Stimulated activated naive CD8-positive, alpha-beta T cell treated with anti-CD3 and anti-CD28 coated beads, Interleukin-15, amount 100 ng/mL, for 72 hours (primary cell): Measurements from ENCODE around the gene MISP.
"Not testable (repeated sequence)": the region's sequence is repeated elsewhere in the genome, so short reads cannot be mapped to it uniquely, and the experiment has no call there.

Experiments used
- ATAC-seq: fragments of 150-1000 bp; cut with Tn5 transposase; 2 replicates; pipeline ENCODE4 v1.10.0; 2021; ENCODE audit warnings: mild to moderate bottlenecking, moderate library complexity
- DNase-seq, 2 donors: peaks; one replicate each; pipeline ENCODE4 v3.0.0; 2021 to 2022
- H3K27ac Mint-ChIP-seq, 2 donors: one replicate each; pipeline ENCODE4 v1.8.0; 2022; ENCODE audit warnings: mild to moderate bottlenecking in 2 of 2, mixed read lengths in 2 of 2, moderate library complexity in 2 of 2
- H3K27me3 Mint-ChIP-seq: one replicate; pipeline ENCODE4 v1.8.0; 2022; ENCODE audit warnings: mixed read lengths
- H3K4me1 Mint-ChIP-seq: one replicate; pipeline ENCODE4 v1.8.0; 2022; ENCODE audit warnings: mild to moderate bottlenecking, mixed read lengths
- H3K4me3 Mint-ChIP-seq, 2 donors: one replicate each; pipeline ENCODE4 v1.8.0; 2022; ENCODE audit warnings: mild to moderate bottlenecking in 2 of 2, mixed read lengths in 2 of 2, moderate library complexity in 1 of 2
- H3K9me3 Mint-ChIP-seq, 2 donors: one replicate each; pipeline ENCODE4 v1.8.0; 2022; ENCODE audit warnings: mixed read lengths in 2 of 2

Gene MISP

DNA sequence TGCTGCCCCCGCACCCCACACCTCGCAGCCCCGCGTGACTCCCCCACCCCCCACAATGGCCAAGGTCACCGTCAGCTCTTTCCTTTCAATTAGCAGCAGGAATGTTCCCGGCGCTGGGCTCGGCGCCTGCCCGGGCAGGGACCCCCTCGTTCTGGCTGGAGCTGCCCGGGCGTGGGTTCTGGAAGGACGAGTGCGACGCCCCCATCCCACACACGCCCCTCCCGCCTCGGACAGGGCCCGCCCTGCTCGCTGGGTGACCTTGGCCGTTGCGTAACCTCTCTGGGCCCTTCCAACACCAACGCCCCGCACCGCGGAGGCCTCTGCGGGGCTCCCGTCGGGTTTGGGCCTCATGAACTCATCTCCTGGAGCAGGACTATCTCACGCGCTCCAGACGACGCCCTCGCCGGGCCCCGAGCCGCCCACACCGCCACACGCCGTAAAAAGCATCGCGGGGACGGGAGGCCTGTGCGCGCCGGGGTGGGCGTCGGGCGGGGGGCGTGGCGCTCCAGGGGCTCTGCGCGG, 31.9 kb upstream of the MISP start:
- no peak overlapping the region for H3K27ac Mint-ChIP-seq
- ATAC-seq (no peak), DNase-seq (no peak)
- peaks cover 66% of the 10 kb centered on the region for H3K27me3 Mint-ChIP-seq
- H3K4me3 Mint-ChIP-seq = no peak overlapping the region
- no peaks in the 10 kb centered on the region for H3K4me1 Mint-ChIP-seq
- H3K9me3 Mint-ChIP-seq = peaks cover 7 to 10% of the 10 kb centered on the region in 2 donors

DNA sequence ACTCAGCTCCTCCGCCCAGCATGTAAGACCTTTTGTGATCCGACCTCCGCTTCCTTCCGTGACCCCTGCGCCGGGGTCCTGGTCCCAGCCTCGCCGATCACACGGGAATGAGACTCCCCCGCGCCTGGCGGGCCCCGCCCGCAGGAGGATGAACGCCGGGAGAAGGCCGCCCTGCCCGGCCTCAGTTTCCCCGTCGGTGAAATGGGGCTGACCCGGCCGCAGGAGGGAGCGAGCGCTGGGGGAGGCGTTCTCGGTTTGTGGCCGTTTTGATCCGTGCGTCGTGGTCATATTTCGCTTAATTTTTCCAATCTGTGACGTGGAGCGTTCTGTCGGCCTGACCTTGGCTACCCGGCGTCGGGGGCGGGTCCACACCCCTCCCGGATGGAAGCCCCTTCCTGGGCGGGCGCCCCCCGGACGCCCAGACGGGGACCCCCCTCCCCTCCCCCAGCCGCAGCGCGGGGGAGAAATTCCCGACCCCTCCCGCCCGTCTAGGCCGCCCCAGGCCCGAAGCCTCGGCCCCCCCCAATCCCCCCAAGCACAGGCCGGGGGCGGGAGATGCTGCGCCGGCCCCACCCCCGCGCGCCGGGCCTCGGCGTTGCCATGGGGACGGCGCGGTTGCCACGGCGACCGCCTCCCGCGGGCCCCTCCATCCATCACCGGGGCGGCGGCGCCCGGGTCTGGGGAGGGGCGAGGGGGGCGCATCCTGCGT, 31.1 kb upstream of the MISP start:
- peaks cover 7 to 10% of the 10 kb centered on the region in 2 donors for H3K9me3 Mint-ChIP-seq
- H3K4me3 Mint-ChIP-seq = no peak overlapping the region
- H3K27me3 Mint-ChIP-seq = peaks cover 66% of the 10 kb centered on the region
- DNase-seq (no peak), ATAC-seq (peak; percentile 18)
- no peak overlapping the region for H3K27ac Mint-ChIP-seq
- H3K4me1 Mint-ChIP-seq = no peaks in the 10 kb centered on the region

DNA sequence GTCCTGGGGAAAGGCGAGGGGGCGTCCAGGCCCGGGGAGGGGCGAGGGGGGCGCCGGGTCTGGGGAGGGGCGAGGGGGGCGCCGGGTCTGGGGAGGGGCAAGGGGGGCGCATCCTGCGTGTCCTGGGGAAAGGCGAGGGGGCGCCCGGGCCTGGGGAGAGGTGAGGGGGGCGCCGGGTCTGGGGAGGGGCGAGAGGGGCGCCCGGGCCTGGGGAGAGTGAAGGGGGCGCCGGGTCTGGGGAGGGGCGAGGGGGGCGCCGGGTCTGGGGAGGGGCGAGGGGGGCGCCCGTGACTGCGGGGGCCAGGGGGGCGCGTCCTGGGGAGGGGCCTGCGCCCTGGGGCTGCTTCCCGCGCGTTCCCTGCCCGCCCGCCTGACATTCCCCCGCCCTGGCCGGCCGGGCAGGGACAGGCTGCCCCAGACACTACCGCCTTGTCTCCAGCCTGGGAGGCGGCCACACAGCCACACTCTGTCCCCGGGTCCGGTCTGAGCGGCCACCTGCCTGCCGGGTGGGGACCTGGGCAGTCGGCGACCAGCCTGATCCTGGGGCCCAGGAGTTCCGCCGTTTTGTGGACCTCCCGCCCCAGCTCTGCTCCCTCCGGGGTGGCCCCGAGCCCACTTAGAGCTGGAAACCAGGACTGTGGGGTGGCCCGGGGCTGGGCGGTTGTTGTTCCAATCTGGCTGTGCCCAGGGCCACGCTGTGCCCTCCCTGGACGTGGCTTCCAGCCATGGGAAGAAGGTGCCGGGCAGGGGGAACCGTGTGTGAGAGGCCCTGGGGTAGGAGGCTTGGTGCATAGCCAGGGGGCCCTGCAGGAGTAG, 30.4 kb upstream of the MISP start:
- ATAC-seq (peak; percentile 48), DNase-seq (no peak)
- Mint-ChIP-seq H3K27me3 (peaks cover 60% of the 10 kb centered on the region), H3K4me1 (no peaks in the 10 kb centered on the region), H3K4me3 (no peak overlapping the region), H3K9me3 (peaks cover 4 to 5% of the 10 kb centered on the region in 2 donors), H3K27ac (no peak overlapping the region)

DNA sequence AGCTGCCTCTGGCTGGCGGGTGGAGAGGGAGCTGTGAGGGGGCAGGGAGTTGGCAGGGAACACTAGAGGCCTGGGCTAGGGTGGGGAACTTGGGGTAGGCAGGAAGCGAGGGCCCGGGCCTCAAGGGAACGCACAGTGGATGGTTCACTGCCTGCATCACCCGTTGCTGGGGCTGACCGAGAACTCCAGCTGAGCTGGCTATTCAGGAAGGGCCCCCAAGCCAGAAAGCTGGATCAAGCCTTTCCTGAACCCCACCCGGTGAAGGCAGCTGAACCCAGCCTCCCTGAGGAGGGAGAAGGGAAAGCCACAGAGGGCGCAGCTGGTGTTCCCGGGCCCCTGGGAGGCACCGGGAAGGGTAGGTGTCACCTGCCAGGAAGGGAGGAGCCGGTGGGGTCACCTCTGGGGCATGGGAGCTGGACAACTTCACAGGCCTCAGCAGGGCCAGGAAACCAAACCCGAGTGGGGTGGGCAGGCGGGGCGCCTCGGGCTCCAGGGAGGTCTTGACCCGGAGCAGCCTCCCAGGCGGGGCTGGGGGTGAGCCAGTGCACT, 28.3 kb upstream of the MISP start:
- Mint-ChIP-seq H3K4me1 (no peaks in the 10 kb centered on the region), H3K4me3 (no peak overlapping the region), H3K27me3 (peaks cover 60% of the 10 kb centered on the region), H3K9me3 (no peaks in the 10 kb centered on the region), H3K27ac (no peak overlapping the region)
- ATAC-seq (peak; percentile 21), DNase-seq (no peak)

DNA sequence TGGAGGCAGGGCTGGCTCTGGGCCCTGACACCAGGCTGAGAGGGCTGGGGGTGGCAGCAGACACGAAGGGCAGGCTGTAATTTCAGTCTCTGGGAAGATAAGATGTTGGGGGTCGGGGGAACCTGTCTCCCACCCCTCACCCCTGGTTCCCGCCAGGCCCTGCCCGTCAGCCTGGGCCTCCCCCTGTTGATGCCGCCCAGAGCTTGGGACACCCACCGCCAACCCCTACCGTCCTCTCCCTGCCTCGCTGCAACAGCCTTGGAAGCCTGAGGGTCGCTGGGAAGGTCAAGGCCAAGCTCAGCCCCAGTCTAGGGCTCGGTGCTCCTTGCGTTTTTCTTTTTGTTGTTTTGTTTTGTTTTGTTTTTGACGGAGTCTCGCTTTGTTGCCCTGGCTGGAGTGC, 27.7 kb upstream of the MISP start:
- DNase-seq = no peak

DNA sequence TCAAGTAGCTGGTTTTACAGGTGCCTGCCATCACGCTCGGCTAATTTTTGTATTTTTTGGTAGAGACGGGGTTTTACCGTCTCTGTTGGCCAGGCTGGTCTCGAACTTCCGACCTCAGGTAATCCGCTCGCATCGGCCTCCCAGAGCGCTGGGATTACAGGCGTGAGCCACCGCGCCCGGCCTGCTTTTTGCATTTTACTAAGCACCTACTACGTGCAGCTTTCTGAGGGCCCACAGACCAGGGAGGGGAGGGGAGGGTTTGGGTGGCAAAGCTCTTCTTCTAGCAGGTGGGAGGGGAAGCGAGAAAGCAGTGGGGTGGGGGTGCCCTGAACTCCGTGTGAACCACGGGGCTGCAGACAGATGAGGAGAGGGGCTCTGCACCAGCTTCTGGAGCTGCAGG, 27.2 kb upstream of the MISP start:
- DNase-seq (no peak), ATAC-seq (no peak)
- Mint-ChIP-seq H3K4me3 (no peak overlapping the region), H3K27ac (no peak overlapping the region), H3K9me3 (no peaks in the 10 kb centered on the region), H3K27me3 (peaks cover 52% of the 10 kb centered on the region), H3K4me1 (no peaks in the 10 kb centered on the region)

More for the DNA sequence above, 27.7 kb upstream of the MISP start:
- no peak for ATAC-seq
- Mint-ChIP-seq H3K27ac (no peak overlapping the region), H3K9me3 (no peaks in the 10 kb centered on the region), H3K27me3 (peaks cover 56% of the 10 kb centered on the region), H3K4me1 (no peaks in the 10 kb centered on the region), H3K4me3 (no peak overlapping the region)

DNA sequence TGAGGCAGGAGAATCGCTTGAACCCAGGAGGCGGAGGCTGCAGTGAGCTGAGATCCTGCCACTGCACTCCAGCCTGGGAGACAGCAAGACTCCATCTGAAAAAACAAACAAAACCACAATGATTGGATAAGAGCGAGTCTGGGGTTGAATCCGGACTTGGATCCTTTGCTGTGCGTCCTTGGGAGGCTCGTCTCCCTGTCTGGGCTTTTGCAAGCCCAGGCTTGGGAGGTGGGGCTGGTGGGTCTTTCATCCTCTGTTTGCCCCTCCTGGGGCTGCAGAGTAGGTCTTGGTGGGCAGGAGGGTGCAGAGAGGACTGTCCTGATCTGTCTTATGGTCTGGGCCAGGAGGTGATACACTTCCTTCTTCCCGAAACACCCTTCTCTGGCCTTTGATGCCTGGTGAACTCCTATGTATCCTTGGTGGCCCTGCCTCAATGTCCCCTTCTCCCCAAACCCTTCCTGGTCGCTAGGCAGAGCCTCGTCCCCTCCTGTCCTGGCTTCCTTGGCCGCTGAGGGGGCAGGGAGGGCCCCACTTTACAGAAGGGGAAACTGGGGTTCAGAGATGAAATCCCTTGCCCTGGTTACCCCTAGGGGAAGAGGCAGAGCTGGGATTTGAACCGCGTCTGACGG, 25.3 kb upstream of the MISP start:
- Mint-ChIP-seq H3K27ac (no peak overlapping the region), H3K4me3 (no peak overlapping the region), H3K27me3 (peaks cover 39% of the 10 kb centered on the region), H3K4me1 (no peaks in the 10 kb centered on the region), H3K9me3 (no peaks in the 10 kb centered on the region)
- ATAC-seq (no peak), DNase-seq (no peak)

DNA sequence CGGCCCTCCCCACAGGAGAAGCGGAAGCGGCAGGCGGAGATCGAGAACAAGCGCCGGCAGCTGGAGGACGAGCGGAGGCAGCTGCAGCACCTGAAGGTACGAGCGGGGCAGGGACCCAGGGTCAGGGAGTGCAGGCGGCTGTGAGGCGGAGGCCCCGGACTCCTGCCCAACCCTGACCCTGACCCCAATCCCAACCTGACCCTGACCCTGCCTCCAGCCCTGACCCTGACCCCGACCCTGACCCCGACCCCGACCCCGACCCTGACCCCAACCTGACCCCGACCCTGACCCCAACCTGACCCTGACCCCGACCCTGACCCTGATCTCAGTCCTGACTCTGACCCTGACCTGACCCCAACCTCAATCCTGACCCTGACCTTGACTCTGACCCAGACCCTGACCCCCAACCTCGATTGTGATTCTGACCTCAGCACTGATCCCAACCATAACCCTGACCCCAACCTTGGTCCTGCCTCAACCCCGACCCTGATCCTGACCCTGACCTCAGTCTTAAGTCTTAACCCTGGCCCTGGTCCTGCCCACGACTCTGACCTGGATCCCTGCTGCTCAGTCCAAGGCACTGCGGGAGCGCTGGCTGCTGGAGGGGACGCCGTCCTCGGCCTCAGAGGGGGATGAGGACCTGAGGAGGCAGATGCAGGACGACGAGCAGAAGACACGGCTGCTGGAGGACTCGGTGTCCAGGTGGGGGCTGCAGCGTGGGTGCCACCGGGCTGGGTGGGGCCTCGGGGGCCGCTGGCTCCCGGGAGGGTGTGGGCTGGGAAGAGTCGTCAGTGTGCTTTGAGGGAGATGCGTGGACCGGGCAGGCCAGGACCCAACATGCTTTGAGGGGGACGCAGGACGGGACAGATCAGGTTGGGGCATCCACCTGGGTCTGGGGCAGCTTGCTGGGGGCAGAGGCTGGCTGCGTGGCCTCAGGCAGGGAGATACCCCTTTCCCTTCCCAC, 23.6 kb upstream of the MISP start:
- DNase-seq (no peak), ATAC-seq (no peak)
- H3K9me3 Mint-ChIP-seq = no peaks in the 10 kb centered on the region
- no peak overlapping the region for H3K27ac Mint-ChIP-seq
- no peak overlapping the region for H3K4me3 Mint-ChIP-seq
- peaks cover 32% of the 10 kb centered on the region for H3K27me3 Mint-ChIP-seq
- H3K4me1 Mint-ChIP-seq = peaks cover under 1% of the 10 kb centered on the region

DNA sequence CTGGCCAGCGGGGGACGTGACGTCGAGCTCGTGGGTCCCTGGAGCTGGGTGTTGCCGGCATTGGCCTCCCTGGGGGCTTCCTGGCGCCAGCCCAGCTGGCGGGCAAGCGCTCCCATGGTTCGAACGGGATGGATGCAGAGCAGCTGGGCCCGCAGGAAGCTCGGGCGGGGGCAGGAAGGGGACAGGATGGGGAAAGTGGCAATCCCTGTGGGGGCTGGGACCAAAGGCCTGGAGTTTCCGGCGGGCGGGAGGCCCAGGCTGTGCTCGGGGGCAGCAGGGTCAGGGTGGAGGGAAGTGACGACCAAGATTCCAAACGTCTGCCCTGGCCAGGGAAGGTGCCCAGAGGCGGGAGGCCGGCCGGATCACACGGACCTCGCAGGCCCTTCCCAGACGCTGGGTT, 22.9 kb upstream of the MISP start:
- H3K4me3 Mint-ChIP-seq = no peak overlapping the region
- DNase-seq = no peak
- ATAC-seq = no peak
- H3K27ac Mint-ChIP-seq = no peak overlapping the region
- H3K4me1 Mint-ChIP-seq = peaks cover 8% of the 10 kb centered on the region
- no peaks in the 10 kb centered on the region for H3K9me3 Mint-ChIP-seq
- peaks cover 24% of the 10 kb centered on the region for H3K27me3 Mint-ChIP-seq

DNA sequence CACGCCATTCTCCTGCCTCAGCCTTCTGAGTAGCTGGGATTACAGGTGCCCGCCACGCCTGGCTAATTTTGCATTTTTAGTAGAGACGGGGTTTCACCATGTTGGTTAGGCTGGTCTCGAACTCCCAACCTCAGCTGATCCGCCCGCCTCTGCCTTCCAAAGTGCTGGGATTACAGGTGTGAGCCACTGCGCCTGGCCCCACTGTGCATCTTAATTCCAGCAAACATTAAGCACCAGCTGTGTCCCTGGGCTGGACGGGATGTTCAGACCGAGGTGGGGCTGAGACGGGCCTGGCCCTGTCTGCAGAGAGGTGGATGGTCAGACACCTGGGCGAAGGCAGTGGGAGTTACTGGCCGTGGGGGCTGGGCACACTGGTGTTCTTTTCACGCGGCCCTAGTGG, 21.3 kb upstream of the MISP start:
- peaks cover 20% of the 10 kb centered on the region for H3K4me1 Mint-ChIP-seq
- not testable (repeated sequence) for H3K27ac Mint-ChIP-seq

DNA sequence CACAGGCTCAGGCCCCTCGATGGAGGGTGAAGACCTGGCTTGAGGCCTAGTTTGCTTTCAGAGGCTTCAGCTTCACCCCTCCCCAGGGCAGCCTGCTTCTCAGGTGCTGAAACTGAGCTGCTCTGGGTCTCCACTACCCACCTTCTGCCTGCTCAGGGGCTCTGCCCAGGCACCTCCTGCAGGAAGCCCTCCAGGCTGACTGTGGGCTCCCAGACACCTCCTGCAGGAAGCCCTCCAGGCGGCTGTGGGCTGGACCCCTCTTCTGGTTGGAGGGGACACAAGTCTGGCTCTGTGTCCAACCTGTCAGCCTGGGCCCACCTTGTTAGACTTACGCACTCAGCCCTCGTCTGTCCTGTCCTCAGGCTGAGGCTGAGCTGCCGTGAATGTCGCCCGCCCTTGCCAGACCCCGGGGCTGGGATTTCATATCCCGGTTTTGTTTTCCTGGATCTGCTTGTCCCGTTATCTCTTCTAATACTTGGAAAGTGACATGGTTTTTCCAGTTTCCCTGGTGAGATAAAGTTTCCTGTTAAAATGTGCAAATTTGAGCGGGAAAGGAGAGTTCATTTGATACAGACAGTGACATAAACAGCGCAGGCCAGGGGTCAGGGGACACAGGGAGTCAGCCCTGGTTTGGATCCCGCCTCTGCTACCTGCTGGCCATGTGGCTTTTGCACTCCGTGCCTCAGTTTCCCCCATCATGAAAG, 20.8 kb upstream of the MISP start:
- peaks cover 20% of the 10 kb centered on the region for H3K4me1 Mint-ChIP-seq
- H3K27me3 Mint-ChIP-seq = peaks cover 15% of the 10 kb centered on the region
- ATAC-seq = no peak
- DNase-seq = no peak
- H3K4me3 Mint-ChIP-seq = no peak overlapping the region
- peak overlapping the region in 1 of 2 donors; percentile 19 for H3K27ac Mint-ChIP-seq
- no peaks in the 10 kb centered on the region for H3K9me3 Mint-ChIP-seq

More for the DNA sequence above, 21.3 kb upstream of the MISP start:
- peaks cover 15% of the 10 kb centered on the region for H3K27me3 Mint-ChIP-seq
- H3K9me3 Mint-ChIP-seq, DNase-seq, ATAC-seq, H3K4me3 Mint-ChIP-seq: not testable (repeated sequence)

DNA sequence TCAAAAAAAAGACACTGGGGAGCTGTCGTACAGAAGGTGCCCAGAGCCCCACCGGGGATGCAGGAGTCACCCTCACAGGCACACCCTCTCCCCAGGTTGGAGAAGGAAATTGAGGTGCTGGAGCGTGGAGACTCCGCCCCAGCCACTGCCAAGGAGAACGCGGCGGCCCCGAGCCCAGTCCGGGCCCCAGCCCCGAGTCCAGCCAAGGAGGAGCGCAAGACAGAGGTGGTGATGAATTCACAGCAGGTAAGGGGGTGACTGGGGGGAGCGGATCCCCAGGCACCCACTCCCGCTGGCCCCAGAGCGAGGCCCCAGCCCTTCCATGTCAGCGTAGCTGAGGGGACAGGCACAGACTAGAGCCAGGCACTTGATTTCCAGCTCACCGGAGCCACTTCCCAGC, 19.9 kb upstream of the MISP start:
- H3K27me3 Mint-ChIP-seq = peaks cover 15% of the 10 kb centered on the region
- no peak for ATAC-seq
- no peak overlapping the region for H3K4me3 Mint-ChIP-seq
- H3K4me1 Mint-ChIP-seq = peaks cover 20% of the 10 kb centered on the region
- H3K9me3 Mint-ChIP-seq = no peaks in the 10 kb centered on the region
- no peak overlapping the region for H3K27ac Mint-ChIP-seq
- no peak for DNase-seq

DNA sequence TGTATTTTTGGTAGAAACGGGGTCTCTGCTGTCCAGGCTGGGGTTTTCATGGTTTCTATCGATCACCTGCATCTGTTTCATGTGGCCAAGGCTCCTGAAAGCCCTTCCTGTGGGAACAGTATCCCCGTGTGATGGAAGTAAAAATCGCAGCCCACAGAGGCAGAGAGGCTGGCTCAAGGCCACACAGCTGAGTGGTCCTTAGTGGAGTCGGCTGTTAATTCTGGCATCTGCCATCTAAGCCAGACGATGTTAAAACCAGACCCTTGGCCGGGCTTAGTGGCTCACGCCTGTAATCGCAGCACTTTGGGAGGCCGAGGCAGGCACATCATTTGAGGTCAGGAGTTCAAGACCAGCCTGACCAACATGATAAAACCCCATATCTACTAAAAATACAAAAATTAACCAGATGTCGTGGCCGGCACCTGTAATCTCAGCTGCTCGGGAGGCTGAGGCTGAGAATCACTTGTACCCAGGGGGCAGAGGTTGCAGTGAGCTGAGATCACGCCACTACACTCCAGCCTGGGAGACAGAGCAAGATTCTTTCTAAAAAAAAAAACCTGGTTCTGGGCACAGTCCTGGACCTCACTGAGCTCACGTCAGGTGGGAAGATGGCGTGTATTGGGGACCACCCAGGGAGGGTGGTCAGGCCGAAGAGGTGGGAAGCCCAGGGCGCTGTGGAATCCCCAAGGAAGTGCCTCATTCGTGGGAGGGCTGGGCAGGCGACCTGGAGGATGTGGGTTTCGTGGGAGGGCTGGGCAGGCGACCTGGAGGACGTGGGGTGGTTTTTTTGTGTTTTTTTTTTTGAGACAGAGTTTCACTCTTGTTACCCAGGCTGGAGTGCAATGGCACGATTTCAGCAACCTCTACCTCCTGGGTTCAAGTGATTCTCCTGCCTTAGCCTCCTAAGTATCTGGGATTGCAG, 18.5 kb upstream of the MISP start:
- no peak for DNase-seq
- no peaks in the 10 kb centered on the region for H3K9me3 Mint-ChIP-seq
- H3K27ac Mint-ChIP-seq = peak overlapping the region in 1 of 2 donors; percentile 93
- H3K27me3 Mint-ChIP-seq = peaks cover 10% of the 10 kb centered on the region
- H3K4me1 Mint-ChIP-seq = peaks cover 24% of the 10 kb centered on the region
- H3K4me3 Mint-ChIP-seq = no peak overlapping the region
- ATAC-seq = no peak
